NCI-H748 treated with DMSO at 0.1 percent for 48 hours (cell line): ENCODE measurements around the gene KRT32.
"Not testable (repeated sequence)": the region's sequence is repeated elsewhere in the genome, so short reads cannot be mapped to it uniquely, and the experiment has no call there.

Experiments
- DNase-seq: peaks from one replicate; lab custom pipeline; 2025; lab: John Stamatoyannopoulos, UW

Gene KRT32

DNA sequence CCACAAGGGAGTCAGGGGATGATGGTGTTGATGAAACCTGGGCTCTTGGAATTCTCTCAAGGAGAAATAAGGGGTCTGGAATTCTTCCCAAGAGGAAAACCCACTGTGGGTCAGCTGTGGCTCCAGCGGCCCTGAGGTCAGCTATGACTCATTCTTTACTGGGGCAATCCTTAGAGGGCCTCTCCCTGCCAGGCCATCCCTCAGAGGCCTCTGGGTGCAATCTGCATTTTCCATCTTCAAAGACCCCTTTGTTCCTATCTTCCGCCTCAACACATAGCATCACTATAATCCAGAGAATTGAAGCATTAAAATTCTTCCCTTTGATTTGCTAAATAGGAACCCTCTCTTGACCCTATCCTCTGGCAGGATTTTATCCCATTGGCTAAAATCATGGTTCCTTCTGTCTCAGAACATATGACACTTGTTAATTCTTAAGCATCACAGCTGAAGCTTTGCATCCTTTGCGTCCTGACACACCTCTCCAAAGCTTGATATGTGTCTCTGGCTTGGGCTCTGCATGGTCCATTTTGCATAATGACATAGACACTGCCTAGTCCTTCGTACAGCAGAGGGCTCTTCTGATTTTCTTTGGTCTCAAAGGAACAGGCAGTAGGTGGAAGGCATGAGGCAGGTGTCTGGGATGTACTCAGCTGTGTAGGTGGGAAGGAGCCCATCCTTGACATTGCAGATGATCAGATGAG, 38.4 kb downstream of the KRT32 start:
- no peak for DNase-seq

DNA sequence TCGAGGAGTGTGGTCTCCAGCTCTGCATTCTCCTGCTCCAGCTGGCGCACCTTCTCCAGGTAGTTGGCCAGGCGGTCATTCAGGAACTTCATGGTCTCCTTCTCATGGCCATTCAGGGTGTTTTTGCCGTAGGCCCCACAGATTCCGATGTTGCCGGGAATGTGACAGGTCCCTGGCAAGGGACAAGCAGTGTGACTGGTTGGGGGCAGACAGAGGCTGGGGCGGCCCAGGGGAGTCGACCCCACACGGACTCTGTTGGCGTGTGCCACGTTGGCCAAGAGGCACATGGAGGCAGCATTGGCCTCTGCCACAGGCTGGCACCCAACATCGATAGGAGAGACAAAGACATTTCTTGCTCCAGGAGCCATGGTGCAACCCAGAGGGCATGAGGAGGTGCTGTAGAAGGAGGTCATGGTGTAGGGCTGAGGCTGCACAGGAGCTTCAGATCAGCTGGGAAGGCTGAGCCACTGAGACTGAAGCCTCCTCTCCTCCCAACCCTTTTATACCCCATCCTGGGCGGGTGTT, 43.0 kb downstream of the KRT32 start, which contains the start of gene KRT37:
Gene KRT37, minus strand, starts transcription at position 475 of the 525 bp plus-strand sequence. Its CDS starts 62 bp downstream, at position 413.
- DNase-seq = no peak

DNA sequence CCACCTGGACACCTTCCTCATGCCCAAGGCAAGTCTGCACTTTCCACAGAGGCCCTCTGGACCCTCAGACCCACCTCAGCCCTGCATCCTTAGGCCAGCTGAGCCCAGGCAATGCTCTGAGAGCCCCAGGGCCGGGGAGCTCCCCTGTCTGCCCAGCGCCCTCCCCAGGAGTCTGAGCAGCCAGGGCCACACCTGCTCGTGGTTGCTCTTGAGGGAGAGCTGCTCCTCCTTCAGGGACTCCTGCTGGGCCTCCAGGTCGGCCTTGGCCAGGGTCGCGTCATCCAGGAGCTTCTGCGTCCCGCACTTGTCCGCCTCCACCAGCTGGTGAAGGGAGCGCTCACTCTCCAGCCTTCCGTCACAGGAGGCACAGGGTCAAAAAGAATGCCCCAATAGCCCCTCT, 44.6 kb downstream of the KRT32 start:
- not testable (repeated sequence) for DNase-seq

DNA sequence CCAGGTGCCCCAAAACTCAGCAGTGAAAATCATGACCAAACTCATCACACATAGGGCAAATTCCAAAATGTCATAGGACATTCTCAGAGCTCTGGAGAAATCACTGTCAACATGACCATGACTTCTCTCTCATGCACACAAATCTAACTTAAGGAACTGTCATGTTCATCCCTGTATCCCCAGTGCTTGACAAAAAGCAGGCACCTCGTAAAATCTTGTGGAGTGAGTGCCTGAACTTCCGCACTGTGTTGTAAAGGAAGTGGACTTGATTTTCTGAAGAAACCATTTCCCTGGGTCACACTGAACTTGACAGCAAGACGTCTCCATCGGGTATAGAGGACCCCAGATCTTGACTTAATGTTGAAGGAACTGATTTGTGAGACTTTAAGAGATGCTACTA, 45.6 kb downstream of the KRT32 start:
- no peak for DNase-seq

DNA sequence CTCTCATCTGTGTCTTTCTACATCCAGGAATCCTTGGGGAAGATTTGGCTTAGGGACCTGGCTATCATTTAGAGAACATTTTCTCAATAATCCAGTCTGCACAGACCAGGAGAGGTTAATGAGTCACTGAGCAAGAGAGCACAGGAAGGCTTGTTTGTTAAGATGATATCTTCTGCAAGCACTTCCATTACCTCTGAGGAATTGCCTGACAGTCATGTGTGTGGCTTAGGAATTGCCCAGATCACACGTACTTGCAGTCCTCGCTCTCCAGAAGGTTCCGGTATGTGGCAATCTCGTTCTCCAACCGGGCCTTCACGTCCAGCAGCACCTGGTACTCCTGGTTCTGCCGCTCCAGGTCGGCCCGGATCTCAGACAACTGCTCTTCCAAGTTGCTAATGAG, 46.1 kb downstream of the KRT32 start:
- no peak for DNase-seq

DNA sequence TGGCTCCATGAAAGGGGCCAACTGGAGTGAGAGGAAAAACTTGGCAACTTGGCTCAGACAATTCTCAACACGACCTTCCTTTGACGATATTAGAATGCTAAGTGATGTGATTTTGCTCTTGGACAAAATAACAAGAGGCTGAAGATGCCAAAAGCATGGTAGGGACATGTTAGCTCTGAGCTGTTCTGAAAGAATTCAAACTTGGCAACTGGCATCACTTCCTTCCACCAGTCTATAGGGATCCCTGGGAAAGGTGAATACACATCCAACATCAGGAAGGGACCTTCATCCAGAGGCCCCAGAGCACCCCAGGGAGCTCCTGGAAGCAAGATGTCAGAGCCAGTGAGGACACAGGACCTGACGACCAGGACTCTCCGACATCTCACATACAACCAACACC, 47.1 kb downstream of the KRT32 start:
- no peak for DNase-seq

DNA sequence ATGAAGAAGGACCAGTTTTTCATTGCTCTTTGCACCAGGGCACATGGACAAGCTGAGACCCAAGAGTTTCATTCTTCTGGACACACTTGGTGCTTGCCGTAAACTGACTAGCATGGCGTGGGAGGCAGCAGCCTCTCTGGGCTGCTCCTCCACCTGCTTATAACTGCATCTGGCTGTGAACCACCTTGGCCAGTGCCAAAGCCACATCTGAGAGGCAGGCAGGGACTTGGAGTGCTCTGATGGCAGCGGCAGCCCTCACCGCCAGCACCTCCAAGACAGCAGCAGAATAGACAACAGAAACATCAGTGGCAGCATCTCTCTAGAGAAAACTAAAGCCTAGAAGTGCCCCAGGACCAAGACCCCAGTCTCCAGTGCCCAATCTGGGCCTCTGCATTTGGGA, 47.5 kb downstream of the KRT32 start:
- DNase-seq = no peak

DNA sequence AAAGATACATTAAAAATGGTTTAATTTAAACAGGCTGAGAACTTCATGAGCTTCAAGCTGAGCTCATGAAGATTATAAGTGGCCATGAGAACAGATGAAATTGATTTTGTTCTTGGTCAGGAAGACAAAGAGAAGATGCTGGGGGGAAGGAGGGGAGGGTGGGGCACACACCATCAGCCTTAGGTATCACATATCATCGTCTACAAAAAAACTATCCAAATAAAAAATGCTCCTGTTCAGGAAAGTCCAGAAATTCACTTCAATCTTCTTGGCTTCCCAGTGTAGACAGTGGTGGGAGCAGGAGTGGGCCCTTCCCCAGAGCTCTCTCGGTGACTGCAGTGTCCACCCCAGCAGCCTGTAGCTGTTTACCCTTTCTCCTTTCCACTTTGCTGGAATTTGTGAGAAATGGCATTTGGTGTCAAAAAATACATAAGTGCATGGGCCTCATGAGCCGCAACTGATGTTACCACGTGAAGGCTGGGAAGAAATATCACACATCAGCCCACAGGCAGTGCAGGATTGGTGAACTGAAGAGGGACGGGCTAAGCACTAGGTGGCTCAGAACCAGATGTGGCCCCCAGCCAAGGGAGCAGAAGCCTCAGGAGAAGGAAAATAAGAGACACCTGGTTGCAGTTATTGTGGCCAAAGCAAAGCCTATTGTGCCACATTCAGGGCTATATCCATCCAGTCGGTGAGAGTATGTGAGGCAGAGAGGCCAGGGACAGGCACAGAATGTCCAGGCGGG, 48.9 kb downstream of the KRT32 start:
- no peak for DNase-seq

DNA sequence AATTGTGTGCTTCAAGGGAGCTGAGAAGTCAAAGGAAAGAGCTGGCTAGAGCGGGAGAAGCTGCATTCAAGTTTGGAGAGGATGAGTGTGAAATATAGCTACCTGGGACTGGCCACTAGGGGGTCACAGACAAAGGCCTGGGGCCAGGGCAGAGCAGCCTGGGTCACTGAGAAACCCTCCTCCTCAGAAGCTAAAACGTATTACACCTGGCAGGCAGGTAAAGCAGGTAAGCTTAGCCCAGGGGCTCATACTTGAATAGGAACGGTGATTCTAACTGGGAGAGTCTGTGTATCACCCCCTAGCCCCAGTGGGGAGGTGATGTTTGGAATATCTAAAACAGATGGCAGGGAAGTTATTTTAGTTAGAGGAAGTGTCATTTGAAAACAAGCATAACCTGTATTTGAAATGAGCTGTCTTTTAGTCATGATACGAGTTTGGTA, 49.6 kb downstream of the KRT32 start:
- DNase-seq = no peak

DNA sequence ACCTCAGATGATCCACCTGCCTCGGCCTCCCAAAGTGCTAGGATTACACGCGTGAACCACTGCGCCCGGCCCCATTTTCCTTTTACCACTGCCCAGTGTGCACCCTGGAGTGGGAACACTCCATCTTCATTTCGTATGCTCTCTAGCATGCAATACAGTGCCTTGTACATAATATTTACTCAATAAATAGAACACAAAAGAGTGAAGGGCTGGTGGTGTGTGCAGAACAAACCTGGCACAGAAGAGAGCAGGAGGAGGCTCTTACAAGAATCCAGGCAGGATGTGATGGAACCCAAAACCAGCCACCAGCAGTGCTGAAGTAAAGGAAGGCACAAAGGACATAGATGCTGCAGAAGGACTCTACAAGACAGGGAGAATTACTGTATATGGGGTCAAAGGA, 50.1 kb downstream of the KRT32 start:
- no peak for DNase-seq

DNA sequence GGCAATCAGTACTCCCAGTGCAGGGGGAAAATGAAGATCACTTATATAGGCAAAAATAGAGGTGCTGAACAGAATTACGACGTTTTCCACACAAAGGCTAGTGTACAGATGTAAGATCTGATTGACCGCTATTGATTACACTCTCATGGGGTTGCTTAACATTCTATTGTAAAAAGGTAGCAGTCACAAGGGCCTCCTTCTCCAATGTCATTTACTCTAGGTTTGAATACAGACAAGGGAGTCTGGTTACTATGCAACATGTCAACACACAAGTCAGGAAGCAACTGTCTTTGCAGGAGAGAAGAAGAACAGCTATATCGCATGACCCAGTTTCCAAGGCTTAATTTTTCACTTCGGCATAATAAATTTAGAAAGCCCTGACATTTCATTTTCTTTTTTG, 50.7 kb downstream of the KRT32 start:
- DNase-seq = no peak

DNA sequence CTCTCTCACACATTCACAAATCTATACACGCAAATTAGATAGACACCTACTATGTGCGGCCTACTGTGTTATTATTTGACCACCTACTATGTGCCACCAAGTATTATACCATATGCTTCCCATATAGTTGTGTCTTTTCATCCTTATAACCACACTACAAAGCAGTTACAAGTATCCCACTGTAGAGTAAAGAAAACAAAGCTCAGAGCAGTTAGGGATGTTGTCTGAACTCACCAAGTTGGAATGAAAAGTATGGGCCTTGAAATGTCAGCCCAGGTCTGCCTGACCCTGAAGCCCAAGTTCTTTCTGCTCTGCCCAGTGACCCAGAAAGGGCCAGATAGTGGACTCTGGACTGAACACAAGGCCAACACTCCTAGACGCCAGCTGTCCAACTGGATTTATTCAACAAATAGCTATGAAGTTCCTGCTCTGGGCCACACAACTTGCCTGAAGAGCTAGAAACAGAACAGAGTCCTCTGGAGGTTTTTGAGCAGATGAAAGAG, 51.3 kb downstream of the KRT32 start:
- no peak for DNase-seq

DNA sequence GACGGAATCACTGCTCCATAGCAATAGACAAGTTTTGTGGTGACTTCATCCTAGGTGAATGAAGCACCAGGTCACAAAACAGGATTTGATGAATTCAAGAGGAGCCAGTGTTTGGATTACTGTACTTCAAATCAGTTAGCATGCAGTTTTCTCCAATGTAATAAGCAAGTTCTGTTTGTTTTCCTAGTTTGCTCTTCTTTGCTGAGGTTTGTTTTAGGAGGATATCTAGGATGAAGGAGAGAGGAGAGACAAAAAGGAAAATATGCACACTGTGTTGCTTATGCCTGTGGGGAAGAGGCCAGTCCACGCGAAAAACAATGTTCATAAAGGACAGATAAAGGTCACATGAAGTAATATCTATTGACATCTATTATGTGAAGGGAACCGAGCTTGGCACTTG, 51.8 kb downstream of the KRT32 start:
- no peak for DNase-seq

DNA sequence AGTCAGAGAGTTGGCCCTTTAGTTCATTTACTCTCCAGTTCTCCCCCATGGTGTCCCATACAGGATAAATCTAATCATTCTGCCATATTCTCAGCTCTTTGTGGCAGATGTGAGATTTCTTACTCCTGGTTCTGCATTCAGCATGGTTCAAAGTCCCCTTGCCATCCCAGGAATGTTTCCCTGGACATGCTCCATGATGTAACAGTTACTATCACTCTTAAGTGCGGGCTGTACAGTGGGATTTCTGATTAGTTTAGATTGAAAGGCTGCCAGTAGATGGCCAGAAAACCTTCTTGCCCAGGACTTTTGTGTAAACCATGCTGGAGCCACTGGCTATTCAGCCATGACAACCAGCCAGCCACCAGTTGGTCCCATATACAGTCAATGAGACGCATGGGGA, 53.2 kb downstream of the KRT32 start:
- DNase-seq = no peak

DNA sequence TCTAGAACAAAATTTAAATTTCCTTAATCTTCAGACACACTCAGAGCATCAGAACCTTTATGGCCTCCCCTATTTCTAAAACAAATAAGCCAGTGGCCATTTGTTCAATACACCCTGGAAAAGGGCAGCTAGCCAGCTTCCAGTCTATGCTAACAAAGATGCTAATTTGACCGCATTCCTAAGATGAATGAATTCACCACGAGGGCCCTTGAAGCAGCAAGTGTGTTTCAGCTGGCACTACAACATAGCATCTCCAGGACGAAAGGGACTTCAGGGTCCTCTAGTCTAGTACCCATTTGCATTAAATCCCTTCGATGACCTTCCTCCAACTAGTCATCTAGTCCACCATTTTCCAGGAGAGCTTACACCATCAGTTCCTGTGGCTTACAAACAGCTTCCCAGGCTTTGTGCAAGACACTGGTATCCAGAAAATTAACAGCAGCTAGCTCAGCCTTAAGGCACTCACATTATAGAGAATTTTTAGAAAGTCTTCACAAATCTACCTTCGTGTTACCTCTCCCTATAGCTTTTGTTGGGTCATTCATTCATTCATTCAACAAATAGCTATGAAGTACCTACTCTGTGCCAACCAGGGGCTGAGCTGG, 53.7 kb downstream of the KRT32 start:
- no peak for DNase-seq

DNA sequence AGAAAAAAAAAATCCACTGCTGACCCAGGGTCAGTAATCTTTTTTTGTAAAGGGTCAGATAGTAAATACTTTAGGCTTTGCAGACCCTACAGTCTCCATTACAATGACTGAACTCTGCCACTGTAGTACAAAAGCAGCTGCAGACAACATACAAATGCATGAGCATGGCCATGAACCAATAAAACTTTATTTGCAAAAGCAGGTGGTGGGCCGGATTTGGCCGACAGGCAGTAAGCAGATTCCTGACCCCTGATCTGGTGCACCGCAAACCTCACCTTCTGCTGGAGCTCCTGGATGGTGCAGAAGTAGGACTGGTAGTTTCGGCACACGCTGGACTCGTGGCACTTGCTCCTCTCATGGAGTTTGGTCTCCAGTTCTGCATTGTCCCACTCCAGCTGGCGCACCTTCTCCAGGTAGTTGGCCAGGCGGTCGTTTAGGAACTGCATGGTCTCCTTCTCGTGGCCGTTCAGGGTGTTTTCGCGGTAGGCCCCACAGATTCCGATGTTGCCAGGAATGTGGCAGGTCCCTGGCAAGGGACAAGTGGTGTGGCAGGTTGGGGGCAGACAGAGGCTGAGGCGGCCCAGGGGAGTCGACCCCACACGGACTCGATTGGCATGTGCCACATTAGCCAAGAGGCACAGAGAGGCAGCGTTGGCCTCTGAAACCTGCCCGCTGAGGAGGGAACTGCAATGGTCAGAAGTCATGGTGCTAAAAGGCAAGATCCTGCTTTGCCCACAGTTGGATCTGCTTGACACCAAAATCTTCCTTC, 55.9 kb downstream of the KRT32 start:
- DNase-seq = no peak
